ENCODE measurements around the gene PMPCA. TPM values are rescaled to one million over a fixed set of nuclear protein-coding genes. Genes with fewer than 3 reads are reported as not detected.

Gene PMPCA
- total RNA-seq, 1 donor from 2014 or later = 52.5 TPM

GRCh38 chr9:136372561-136373299, 37.7 kb upstream of the PMPCA start:
- intact Hi-C loops (cut with micrococcal nuclease) = no loop called here

GRCh38 chr9:136373300-136374182, 36.9 kb upstream of the PMPCA start, which contains the start of gene CARD9:
Gene CARD9 (minus strand): TSS chr9:136373669. CDS start chr9:136372078, 1,591 bp downstream.
- intact Hi-C loops (cut with micrococcal nuclease) = no loop called here

GRCh38 chr9:136374183-136374575, 36.3 kb upstream of the PMPCA start:
- intact Hi-C loops (cut with micrococcal nuclease) = no loop called here

GRCh38 chr9:136375096-136375495, 35.4 kb upstream of the PMPCA start:
- intact Hi-C loops (cut with micrococcal nuclease) = no loop called here

- intact Hi-C loops (cut with micrococcal nuclease) = no loop called here
Observed at GRCh38 chr9:136376457-136376856, 34.0 kb upstream of the PMPCA start.

GRCh38 chr9:136377341-136378169, 32.9 kb upstream of the PMPCA start:
- intact Hi-C loops (cut with micrococcal nuclease) = no loop called here

- intact Hi-C loops (cut with micrococcal nuclease) = no loop called here
Observed at GRCh38 chr9:136378170-136379002, 32.1 kb upstream of the PMPCA start.

- intact Hi-C loops (cut with micrococcal nuclease) = no loop called here
Observed at GRCh38 chr9:136379003-136379287, 31.5 kb upstream of the PMPCA start.

- intact Hi-C loops (cut with micrococcal nuclease) = no loop called here
Observed at GRCh38 chr9:136379401-136379800, 31.1 kb upstream of the PMPCA start.

GRCh38 chr9:136379891-136380290, 30.6 kb upstream of the PMPCA start:
- intact Hi-C loops (cut with micrococcal nuclease) = no loop called here

- intact Hi-C loops (cut with micrococcal nuclease) = no loop called here
Observed at GRCh38 chr9:136380381-136380780, 30.1 kb upstream of the PMPCA start.

- intact Hi-C loops (cut with micrococcal nuclease) = no loop called here
Observed at GRCh38 chr9:136381311-136381710, 29.1 kb upstream of the PMPCA start.

GRCh38 chr9:136381966-136382513, 28.4 kb upstream of the PMPCA start:
- intact Hi-C loops (cut with micrococcal nuclease) = no loop called here

- intact Hi-C loops (cut with micrococcal nuclease) = no loop called here
Observed at GRCh38 chr9:136383436-136383835, 27.0 kb upstream of the PMPCA start.

GRCh38 chr9:136385015-136385414, 25.4 kb upstream of the PMPCA start:
- intact Hi-C loops (cut with micrococcal nuclease) = loop anchor here (1.0 kb wide), 2 partner anchors 18 to 22 kb away; partner anchors contain the start of gene DNLZ

- intact Hi-C loops (cut with micrococcal nuclease) = no loop called here
Observed at GRCh38 chr9:136386018-136386417, 24.4 kb upstream of the PMPCA start.

- intact Hi-C loops (cut with micrococcal nuclease) = no loop called here
Observed at GRCh38 chr9:136387217-136387616, 23.2 kb upstream of the PMPCA start.

GRCh38 chr9:136389396-136389795, 21.1 kb upstream of the PMPCA start:
- intact Hi-C loops (cut with micrococcal nuclease) = no loop called here

GRCh38 chr9:136391737-136392537, 18.5 kb upstream of the PMPCA start:
- intact Hi-C loops (cut with micrococcal nuclease) = no loop called here

All from T-helper 1 cell treated with Interleukin-12 subunit alpha and Interleukin-12 subunit beta and Interleukin-4 antibody, amounts not matched to agents 30 ng/mL and 1 ng/mL, for 36 hours (primary cell).